Putamen (tissue), 1 donor: Measurements from ENCODE around the gene PRDM2.

Experiments used
- DNase-seq: peaks from one replicate; pipeline ENCODE4 v3.0.0-alpha.2; 2016; ENCODE audit warnings: low spot score

Gene PRDM2

GRCh38 chr1:13842497-13842896, 142.5 kb downstream of the PRDM2 start:
- no peak for DNase-seq

GRCh38 chr1:13851726-13852125, 151.7 kb downstream of the PRDM2 start:
- DNase-seq = no peak

- no peak for DNase-seq
Measured at GRCh38 chr1:13855554-13855953, 155.6 kb downstream of the PRDM2 start.

- no peak for DNase-seq
Measured at GRCh38 chr1:13860031-13860430, 160.0 kb downstream of the PRDM2 start.

GRCh38 chr1:13864760-13865159, 164.8 kb downstream of the PRDM2 start:
- no peak for DNase-seq

- DNase-seq = no peak
Measured at GRCh38 chr1:13865851-13866250, 165.9 kb downstream of the PRDM2 start.

GRCh38 chr1:13867603-13868002, 167.6 kb downstream of the PRDM2 start:
- DNase-seq = no peak

- DNase-seq = no peak
Measured at GRCh38 chr1:13869172-13869797, 169.3 kb downstream of the PRDM2 start.

GRCh38 chr1:13871413-13871812, 171.4 kb downstream of the PRDM2 start:
- no peak for DNase-seq

- peak; percentile 71 for DNase-seq
Measured at GRCh38 chr1:13871886-13872285, 171.9 kb downstream of the PRDM2 start.

GRCh38 chr1:13873032-13873431, 173.0 kb downstream of the PRDM2 start:
- no peak for DNase-seq
